ENCODE results near the gene CCNG1.

The CCNG1 gene

GRCh38 chr5:163458778-163459385, 21.5 kb downstream of the CCNG1 start:
- TF ChIP-seq TCF4 (CRISPR knock-in tag; IDR thresholded peaks at IDR 0.05; ENCODE audit: borderline replicate concordance) (no peak), GLIS3 (CRISPR knock-in tag; IDR thresholded peaks at IDR 0.05) (no peak), ARNTL (CRISPR knock-in tag; IDR thresholded peaks at IDR 0.05; ENCODE audit: borderline replicate concordance, low read depth) (no peak), PPARA (CRISPR knock-in tag; IDR thresholded peaks at IDR 0.05; ENCODE audit: borderline replicate concordance) (no peak), SNAI2 (CRISPR knock-in tag; IDR thresholded peaks at IDR 0.05) (no peak), ESRRG (CRISPR knock-in tag; IDR thresholded peaks at IDR 0.05) (no peak), CSDC2 (CRISPR knock-in tag; IDR thresholded peaks at IDR 0.05) (no peak), ZNF8 (CRISPR knock-in tag; IDR thresholded peaks at IDR 0.05) (no peak), RARB (CRISPR knock-in tag; IDR thresholded peaks at IDR 0.05) (no peak), ZC3H10 (CRISPR knock-in tag; IDR thresholded peaks at IDR 0.05) (no peak), TOX (CRISPR knock-in tag; IDR thresholded peaks at IDR 0.05; ENCODE audit: borderline replicate concordance) (no peak), BACH2 (CRISPR knock-in tag; IDR thresholded peaks at IDR 0.05; ENCODE audit: borderline replicate concordance) (no peak)
- ATAC-seq, result no peak

GRCh38 chr5:163459462-163459818, 22.0 kb downstream of the CCNG1 start:
- peak; percentile 4 for ATAC-seq
- no peak for TF ChIP-seq CSDC2 (CRISPR knock-in tag; IDR thresholded peaks at IDR 0.05)
- no peak for TF ChIP-seq ZFP30 (CRISPR knock-in tag; IDR thresholded peaks at IDR 0.05)
- no peak for TF ChIP-seq BACH2 (CRISPR knock-in tag; IDR thresholded peaks at IDR 0.05; ENCODE audit: borderline replicate concordance)
- TF ChIP-seq PPARA (CRISPR knock-in tag; IDR thresholded peaks at IDR 0.05; ENCODE audit: borderline replicate concordance), result no peak
- TF ChIP-seq TSHZ2 (CRISPR knock-in tag; IDR thresholded peaks at IDR 0.05), result no peak
- TF ChIP-seq OSR1 (CRISPR knock-in tag; IDR thresholded peaks at IDR 0.05), result no peak
- no peak for TF ChIP-seq CSRNP3 (CRISPR knock-in tag; IDR thresholded peaks at IDR 0.05)
- no peak for TF ChIP-seq ZNF70 (CRISPR knock-in tag; IDR thresholded peaks at IDR 0.05)
- TF ChIP-seq ISL1 (CRISPR knock-in tag; IDR thresholded peaks at IDR 0.05), result no peak
- no peak for TF ChIP-seq ZC3H10 (CRISPR knock-in tag; IDR thresholded peaks at IDR 0.05)
- no peak for TF ChIP-seq SNAI2 (CRISPR knock-in tag; IDR thresholded peaks at IDR 0.05)
- TF ChIP-seq RARB (CRISPR knock-in tag; IDR thresholded peaks at IDR 0.05), result no peak
- TF ChIP-seq TOX (CRISPR knock-in tag; IDR thresholded peaks at IDR 0.05; ENCODE audit: borderline replicate concordance), result no peak
- no peak for TF ChIP-seq ESRRG (CRISPR knock-in tag; IDR thresholded peaks at IDR 0.05)
- no peak for TF ChIP-seq POU6F1 (CRISPR knock-in tag; IDR thresholded peaks at IDR 0.05; ENCODE audit: borderline replicate concordance, low read depth)

GRCh38 chr5:163459819-163460561, 22.6 kb downstream of the CCNG1 start, which contains the start of gene NUDCD2:
Gene NUDCD2, minus strand, starts transcription at chr5:163460102. Its CDS starts 52 bp downstream, at chr5:163460050.
- TF ChIP-seq TCF4 (CRISPR knock-in tag; IDR thresholded peaks at IDR 0.05; ENCODE audit: borderline replicate concordance), result no peak
- TF ChIP-seq ZFP30 (CRISPR knock-in tag; IDR thresholded peaks at IDR 0.05), result no peak
- no peak for TF ChIP-seq ESRRG (CRISPR knock-in tag; IDR thresholded peaks at IDR 0.05)
- TF ChIP-seq ISL1 (CRISPR knock-in tag; IDR thresholded peaks at IDR 0.05), result no peak
- TF ChIP-seq GLIS3 (CRISPR knock-in tag; IDR thresholded peaks at IDR 0.05), result 0 out of 2 replicates have a peak, but pooled peaks have one; percentile 6
- TF ChIP-seq TSHZ2 (CRISPR knock-in tag; IDR thresholded peaks at IDR 0.05), result no peak
- TF ChIP-seq CSRNP3 (CRISPR knock-in tag; IDR thresholded peaks at IDR 0.05), result 0 out of 2 replicates have a peak, but pooled peaks have one; percentile 63
- no peak for TF ChIP-seq ARNTL (CRISPR knock-in tag; IDR thresholded peaks at IDR 0.05; ENCODE audit: borderline replicate concordance, low read depth)
- peak; percentile 89 for ATAC-seq
